GM18517 (cell line): ENCODE measurements around the gene HMSD.

Experiments used
- ATAC-seq: cut with Tn5 transposase; IDR thresholded peaks from one replicate; pipeline ENCODE4 v1.9.1; 2021; ENCODE audit warnings: mild to moderate bottlenecking, moderate library complexity; ENCODE audit not compliant: unreplicated experiment

Gene HMSD

DNA sequence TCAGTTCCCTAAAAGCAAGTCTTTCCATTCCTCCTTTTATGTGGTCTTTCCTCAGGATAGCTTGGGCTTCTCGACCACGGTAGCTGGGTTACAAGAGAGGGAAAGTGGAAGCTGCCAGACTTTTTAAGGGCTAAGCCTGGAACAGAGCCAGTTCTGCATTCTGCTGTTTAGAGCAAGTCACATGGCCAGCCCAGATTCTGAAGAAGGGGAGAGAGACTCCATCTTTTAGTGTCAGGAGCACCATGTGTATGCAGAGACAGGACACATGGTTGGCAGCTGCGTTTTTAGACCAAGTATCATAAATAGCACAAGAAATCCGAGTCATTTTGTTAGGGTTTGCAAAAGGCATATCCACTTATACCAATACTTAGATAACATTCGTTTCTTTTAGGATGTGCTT, 4.7 kb downstream of the HMSD start:
- no peak for ATAC-seq

DNA sequence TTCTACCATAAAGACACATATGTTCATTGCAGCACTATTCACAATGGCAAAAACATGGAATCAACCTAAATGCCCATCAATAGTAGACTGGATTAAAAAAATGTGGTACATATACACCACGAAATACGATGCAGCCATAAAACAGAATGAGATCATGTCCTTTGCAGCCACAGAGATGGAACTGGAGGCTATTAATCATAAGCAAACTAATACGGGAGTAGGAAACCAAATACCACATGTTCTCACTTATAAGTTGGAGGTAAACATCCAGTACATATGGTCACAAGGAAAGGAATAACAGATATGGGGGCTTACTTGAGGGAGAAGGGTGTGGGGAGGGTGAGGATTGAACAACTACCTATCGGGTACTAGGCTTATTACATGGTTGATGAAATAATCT, 7.7 kb downstream of the HMSD start:
- no peak for ATAC-seq

DNA sequence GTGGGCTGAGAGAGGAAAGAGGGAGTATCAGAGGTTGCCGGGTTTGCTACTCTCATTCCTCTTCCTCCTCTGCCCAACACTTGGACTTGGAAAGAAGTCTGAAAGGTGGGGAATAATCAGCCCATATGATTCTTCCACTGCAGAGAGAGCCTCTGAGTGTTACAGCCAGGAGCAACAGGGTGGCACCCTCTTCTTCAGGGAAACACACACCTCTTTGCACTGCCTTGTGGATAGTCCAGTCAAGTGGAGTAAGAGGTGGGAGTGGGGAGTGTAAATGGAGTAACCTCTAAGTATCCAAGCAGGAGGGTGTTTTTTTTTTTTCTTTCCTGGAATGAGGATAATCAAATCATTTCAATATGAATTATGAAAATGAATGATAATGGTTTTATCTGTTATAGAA, 11.8 kb downstream of the HMSD start:
- no peak for ATAC-seq

GRCh38 chr18:63961435-63961980, 12.4 kb downstream of the HMSD start:
- no peak for ATAC-seq

GRCh38 chr18:63962137-63962536, 13.0 kb downstream of the HMSD start:
- no peak for ATAC-seq

DNA sequence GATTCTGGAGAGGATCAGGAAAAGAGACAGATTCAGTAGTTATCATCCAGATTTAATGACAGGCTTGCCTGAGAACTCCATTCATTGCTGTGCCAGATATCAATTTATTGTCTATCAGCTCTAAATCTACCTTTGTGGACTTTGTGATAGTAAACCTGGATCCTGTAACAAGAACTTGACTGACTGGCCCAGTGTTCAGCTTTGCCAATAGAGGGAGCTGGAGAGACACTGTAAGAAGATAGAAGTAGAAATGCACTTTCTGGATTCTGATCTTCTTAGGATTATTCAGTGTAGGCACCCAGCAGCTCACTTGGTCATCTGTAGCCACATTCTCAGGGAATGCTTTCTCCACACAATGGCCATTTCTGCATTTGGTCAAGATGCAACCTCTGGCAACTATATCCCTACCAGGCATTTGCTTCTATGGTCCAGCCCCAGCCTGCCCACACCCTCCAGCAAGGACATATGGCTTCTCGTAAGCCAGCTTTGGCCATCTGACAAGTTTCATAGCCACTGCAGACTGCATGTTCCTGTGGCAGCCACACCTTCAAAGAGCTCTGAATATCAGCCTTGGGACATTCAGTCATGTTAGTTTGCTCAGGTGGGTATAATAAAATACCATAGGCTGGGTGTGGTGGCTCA, 14.6 kb downstream of the HMSD start:
- ATAC-seq, result peak; percentile 77

GRCh38 chr18:63964908-63965307, 15.8 kb downstream of the HMSD start:
- no peak for ATAC-seq

DNA sequence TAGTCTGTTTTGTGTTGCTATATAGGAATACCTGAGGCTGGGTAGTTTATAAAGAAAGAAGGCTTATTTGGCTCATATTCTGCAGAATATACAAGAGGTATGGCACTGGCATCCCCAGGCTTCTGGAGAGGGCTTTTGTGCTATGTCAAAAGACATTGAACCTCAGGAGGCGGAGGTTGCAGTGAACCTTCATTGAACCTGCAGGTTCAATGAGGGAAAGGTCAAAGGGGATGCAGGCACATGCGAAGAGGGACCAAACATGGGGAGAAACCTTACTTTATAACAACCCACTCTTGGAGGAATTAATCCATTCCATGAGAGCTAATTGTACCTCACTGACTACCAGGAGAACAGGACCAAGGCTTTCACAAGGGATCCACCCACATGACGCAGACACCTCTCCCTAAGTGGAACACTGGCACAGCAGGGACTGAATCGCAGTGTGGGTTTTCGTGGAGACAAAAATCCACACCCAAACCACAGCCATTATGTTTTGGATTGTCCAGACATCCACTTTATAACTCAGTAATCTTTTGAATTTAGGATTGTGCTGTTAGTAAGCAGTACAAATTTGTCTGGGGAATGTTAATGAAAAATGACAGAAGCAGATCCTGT, 16.7 kb downstream of the HMSD start:
- no peak for ATAC-seq

DNA sequence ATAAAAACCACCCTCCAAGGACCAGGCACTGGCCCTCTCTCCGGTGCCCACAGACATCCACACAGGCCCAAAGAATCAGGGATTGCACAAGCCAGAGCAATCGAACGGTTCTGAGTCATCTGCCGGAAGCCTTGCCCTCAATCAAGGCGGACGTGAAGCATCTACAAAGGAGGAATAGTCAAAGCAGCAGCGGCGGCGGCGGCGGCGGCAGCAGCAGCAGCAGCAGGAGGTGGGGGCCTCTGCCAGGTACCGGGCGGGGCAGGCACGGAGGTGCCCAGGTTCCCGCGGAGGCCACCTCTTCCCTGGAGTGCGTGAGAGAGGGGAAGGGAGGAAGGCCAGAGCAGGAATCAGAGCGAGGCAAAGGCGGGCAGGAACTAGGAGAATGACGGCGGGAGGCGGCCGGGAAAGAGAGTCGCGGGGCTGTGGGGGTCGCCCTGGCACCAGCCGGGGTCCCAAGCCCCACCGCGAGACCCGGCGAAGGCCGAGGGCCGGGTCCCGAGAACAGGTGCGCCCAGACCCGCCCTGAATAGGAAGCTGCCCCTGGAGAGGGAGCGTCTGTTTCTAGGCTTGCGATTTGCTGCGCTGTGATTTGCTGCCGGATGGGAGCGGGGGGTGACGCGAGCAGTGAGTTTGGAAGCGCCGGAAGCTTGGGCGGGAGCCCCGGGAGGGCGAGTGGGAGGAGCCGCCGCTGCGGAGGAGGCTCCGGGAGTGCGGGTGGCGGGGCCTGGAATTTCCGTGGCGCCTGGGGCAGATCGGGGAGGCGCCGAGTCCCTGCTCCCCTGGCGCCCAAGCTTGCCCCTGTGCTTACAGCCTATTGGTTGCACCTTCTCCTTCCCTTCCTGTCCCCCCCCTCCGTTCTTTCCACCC, 21.1 kb downstream of the HMSD start, which contains the start of gene SERPINB8:
SERPINB8 (plus strand) TSS at position 140 of the 867 bp plus-strand sequence. CDS start 8,228 bp downstream, outside the sequence.
- peak; percentile 93 for ATAC-seq

GRCh38 chr18:63970809-63971205, 21.7 kb downstream of the HMSD start:
- no peak for ATAC-seq

DNA sequence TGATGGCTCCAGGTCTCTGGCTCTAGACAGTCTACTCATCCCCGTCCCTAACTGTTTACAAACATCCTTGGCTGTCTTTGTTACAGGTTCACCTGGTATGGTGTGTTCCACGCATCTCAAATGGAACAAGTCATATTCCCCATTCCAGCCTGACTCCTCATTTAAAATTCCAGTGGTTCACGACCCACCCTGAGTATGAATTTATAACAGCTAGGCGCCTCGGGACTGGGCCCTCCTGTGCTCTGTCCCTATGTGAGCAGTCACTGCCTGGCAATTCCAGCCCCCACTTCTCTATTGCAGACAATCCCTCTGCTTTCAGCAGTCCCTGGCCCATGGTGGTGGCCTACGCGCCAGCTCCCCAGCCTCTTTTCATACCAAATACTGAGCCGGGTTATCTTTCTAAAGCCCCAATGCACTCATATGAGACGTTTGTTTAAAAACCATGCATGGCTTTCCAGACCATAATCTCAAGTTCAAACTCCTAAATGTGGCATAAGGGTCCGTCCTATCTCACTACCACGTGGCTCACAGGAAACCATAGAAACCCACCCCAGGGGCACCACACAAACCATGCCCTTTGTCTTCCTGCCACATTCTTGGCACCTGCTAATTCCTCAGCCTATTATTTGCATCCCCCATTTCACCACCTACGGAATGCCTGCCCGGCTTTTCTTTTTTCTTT, 22.4 kb downstream of the HMSD start:
- no peak for ATAC-seq

- no peak for ATAC-seq
Measured at GRCh38 chr18:63972002-63972376, 22.9 kb downstream of the HMSD start.

DNA sequence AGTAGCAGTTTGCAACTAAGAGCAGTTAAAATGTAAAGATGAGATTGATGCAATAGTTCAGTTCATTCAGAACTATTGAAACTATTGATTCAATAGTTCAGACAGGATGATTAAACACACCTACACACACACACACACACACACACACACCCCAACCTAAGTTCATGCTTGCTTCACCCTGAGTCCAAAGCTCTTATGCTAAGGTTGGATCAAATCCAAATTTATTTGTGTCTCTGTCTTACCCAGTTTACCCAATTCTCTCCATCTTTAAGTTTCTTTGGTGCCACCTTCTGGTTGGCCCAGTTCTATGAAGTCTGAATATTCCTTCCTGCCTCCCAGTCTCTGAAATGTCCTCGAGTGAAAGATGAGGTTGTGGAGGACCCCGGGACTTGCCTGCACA, 25.9 kb downstream of the HMSD start:
- no peak for ATAC-seq

GRCh38 chr18:63975628-63976027, 26.5 kb downstream of the HMSD start:
- ATAC-seq, result no peak

- no peak for ATAC-seq
Measured at GRCh38 chr18:63977040-63977439, 27.9 kb downstream of the HMSD start.

DNA sequence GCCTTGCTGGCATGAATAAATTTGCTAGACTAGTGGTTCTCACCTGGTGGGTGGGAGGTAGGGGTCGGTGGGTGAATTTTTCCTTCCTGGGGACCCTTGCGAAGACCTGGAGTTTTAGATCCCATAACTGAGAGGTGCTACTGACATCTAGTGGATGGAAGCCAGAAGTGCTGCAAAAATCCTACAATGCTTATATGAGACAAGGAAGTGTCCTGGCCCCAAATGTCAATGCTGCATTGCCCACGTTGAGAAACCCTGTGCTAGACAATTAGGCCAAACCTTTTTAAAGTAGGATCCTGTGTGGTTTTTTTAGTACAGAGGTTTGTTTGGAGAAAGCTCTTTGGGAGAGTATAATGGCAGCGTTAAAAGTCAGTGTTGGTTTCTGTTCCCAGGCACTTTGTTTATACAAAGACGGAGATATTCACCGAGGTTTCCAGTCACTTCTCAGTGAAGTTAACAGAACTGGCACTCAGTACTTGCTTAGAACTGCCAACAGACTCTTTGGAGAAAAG, 30.4 kb downstream of the HMSD start:
- ATAC-seq, result peak; percentile 76

DNA sequence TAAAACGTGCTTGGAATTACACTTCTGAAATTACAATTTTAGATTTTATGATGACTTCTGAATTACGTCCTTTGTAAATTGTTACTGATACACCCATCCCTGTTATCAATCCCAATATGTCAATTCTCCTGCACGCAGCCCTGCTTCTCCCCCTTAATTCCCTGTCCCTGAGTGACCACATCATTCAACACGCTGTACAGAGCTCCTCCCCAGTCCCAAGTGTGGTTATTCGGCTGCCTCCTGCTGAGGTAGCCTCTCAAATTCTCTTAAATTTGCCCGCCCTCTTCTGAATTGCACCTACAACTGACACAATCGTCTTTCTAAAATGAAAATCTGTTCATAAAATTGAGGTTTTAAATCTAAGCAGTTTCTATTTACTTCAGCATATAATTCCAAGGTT, 30.9 kb downstream of the HMSD start:
- ATAC-seq, result no peak

DNA sequence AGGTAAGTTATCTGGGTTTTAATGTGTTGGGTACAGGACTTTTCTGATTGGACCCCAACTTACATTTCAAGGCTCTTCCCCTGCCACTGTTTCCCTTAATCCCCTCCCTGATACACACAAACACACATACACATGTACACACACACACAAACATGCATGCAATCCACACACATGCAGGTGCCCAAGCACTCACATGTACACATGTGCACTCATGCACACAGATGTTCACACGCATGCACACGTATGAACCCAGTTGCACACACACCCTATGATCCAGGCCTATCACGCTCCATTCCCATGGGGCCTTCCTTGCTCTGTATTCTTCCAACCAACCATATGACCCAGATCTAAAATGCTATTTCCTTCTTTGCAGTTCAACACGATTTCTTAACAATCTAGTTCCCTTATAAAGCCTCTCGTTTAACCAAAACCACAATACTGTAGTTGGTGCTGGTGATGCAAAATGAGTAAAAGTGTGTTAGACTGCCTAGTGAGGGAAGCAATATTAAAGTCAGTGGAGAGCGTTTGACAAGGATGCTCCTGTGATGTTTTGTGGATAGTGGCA, 31.9 kb downstream of the HMSD start:
- ATAC-seq, result no peak

DNA sequence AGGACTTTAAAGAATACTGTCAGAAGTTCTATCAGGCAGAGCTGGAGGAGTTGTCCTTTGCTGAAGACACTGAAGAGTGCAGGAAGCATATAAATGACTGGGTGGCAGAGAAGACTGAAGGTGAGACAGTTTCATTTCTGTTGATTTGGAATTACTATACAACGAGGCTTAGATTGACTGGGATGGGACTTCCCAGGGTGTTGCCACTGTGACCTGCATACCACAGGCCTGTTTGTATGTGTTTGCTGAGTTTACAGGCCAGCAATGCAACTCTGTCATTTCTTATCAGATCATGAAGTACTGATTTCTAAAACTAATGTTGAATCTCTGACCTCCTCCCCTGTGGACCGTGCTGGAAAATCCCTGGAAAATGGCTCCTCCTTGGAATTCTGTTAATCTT, 32.6 kb downstream of the HMSD start:
- no peak for ATAC-seq

DNA sequence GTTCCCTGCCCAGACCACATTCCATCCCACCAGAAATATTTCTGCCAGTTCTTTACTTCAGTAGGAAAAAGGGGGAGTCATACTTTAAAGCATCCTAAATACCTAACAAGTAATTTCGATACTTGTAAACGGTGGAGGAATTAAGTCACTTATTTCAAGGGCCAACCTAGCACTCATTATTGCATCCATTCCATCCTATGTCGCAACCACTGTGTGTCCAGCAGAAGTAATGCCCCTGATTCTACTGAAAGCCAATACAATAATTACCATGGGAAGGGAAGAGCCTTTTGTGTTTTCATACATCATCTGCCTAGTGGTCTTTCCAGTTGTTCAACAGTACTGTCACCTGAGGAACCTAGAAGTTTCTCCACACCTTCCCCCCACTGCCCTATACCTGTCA, 33.3 kb downstream of the HMSD start:
- no peak for ATAC-seq

- ATAC-seq, result no peak
Measured at GRCh38 chr18:63986885-63987284, 37.8 kb downstream of the HMSD start.
